ENCODE results near the gene NRG2. TPM values are rescaled to one million over a fixed set of nuclear protein-coding genes. Genes with fewer than 3 reads are reported as not detected.

The NRG2 gene
- total RNA-seq, 1 experiment from 2014 or later: 0.59 TPM

DNA sequence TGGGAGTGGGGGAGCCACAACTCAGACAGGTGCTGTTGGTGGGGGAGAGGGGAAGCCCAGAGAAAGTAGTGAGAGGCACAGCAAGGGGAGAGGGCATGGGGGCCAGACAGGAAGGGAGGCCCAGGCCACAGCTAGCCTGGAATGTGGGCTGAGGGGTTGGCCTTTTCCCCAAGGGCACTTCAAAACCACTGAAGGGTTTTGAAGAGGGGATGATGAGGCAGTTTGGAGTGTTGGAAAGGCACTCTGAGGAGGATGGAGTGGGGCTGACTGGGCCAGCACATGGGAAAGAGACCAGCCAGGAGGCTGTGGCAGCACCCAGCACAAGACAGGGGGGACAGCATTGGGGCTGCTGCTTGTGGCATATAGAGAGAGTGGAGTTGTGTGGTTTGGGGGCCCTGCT, 243.7 kb downstream of the NRG2 start:
- no TSS peak for BruUV-seq (replicated peaks)
- Histone ChIP-seq H3K9me3 (no peaks in the 10 kb centered on the region), H3K36me3 (ENCODE audit: control insufficient read depth, insufficient read depth, low read length) (no peaks in the 10 kb centered on the region), H3K27me3 (replicated peaks; ENCODE audit: control insufficient read depth, insufficient read depth, low read length) (peaks cover 6% of the 10 kb centered on the region), H3K4me3 (ENCODE audit: low read depth, low read length) (no peak overlapping the region), H3K4me1 (no peaks in the 10 kb centered on the region)
- DNase-seq: no peak
- Mint-ChIP-seq H3K27ac (ENCODE audit: unreplicated experiment) (no peak overlapping the region), H3K4me1 (ENCODE audit: low read depth, unreplicated experiment) (no peaks in the 10 kb centered on the region), H3K36me3 (ENCODE audit: insufficient read depth, unreplicated experiment) (no peaks in the 10 kb centered on the region), H3K4me3 (ENCODE audit: unreplicated experiment) (no peak overlapping the region), H3K27me3 (ENCODE audit: insufficient read depth, unreplicated experiment) (peaks cover 34% of the 10 kb centered on the region), H3K9me3 (ENCODE audit: unreplicated experiment) (no peaks in the 10 kb centered on the region)
- ChIA-PET CTCF (interaction anchor here (1.0 kb wide), 1 partner anchor 12 kb away, joined by 4 read pairs; no protein-coding TSS in a partner anchor), POLR2A (no interaction called here)
- intact Hi-C loops (cut with micrococcal nuclease; ENCODE audit: unreplicated experiment): no loop called here
- TF ChIP-seq, protein P1, sequence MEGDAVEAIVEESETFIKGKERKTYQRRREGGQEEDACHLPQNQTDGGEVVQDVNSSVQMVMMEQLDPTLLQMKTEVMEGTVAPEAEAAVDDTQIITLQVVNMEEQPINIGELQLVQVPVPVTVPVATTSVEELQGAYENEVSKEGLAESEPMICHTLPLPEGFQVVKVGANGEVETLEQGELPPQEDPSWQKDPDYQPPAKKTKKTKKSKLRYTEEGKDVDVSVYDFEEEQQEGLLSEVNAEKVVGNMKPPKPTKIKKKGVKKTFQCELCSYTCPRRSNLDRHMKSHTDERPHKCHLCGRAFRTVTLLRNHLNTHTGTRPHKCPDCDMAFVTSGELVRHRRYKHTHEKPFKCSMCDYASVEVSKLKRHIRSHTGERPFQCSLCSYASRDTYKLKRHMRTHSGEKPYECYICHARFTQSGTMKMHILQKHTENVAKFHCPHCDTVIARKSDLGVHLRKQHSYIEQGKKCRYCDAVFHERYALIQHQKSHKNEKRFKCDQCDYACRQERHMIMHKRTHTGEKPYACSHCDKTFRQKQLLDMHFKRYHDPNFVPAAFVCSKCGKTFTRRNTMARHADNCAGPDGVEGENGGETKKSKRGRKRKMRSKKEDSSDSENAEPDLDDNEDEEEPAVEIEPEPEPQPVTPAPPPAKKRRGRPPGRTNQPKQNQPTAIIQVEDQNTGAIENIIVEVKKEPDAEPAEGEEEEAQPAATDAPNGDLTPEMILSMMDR (IDR thresholded peaks at IDR 0.05; ENCODE audit: insufficient read depth in 1 of 2, low read depth in 1 of 2, low read length in 1 of 2, severe bottlenecking in 1 of 2, unreplicated experiment in 1 of 2): no peak

- Histone ChIP-seq H3K36me3 (ENCODE audit: control insufficient read depth, insufficient read depth, low read length) (no peaks in the 10 kb centered on the region), H3K9me3 (no peaks in the 10 kb centered on the region), H3K4me1 (no peaks in the 10 kb centered on the region), H3K4me3 (ENCODE audit: low read depth, low read length) (no peak overlapping the region), H3K27me3 (replicated peaks; ENCODE audit: control insufficient read depth, insufficient read depth, low read length) (peaks cover 8% of the 10 kb centered on the region)
- Mint-ChIP-seq H3K4me3 (ENCODE audit: unreplicated experiment) (no peak overlapping the region), H3K36me3 (ENCODE audit: insufficient read depth, unreplicated experiment) (no peaks in the 10 kb centered on the region), H3K27me3 (ENCODE audit: insufficient read depth, unreplicated experiment) (peaks cover 38% of the 10 kb centered on the region), H3K9me3 (ENCODE audit: unreplicated experiment) (no peaks in the 10 kb centered on the region), H3K27ac (ENCODE audit: unreplicated experiment) (no peak overlapping the region), H3K4me1 (ENCODE audit: low read depth, unreplicated experiment) (no peaks in the 10 kb centered on the region)
- DNase-seq: no peak
- TF ChIP-seq, protein P1 (IDR thresholded peaks at IDR 0.05; ENCODE audit: insufficient read depth in 1 of 2, low read depth in 1 of 2, low read length in 1 of 2, severe bottlenecking in 1 of 2, unreplicated experiment in 1 of 2): no peak
- BruUV-seq (replicated peaks): no TSS peak
- ChIA-PET POLR2A (no interaction called here), CTCF (no interaction called here)
- intact Hi-C loops (cut with micrococcal nuclease; ENCODE audit: unreplicated experiment): no loop called here
These were observed 244.2 kb downstream of the NRG2 start for GRCh38 chr5:139798883-139799282.

- TF ChIP-seq, protein P1 (IDR thresholded peaks at IDR 0.05; ENCODE audit: insufficient read depth in 1 of 2, low read depth in 1 of 2, low read length in 1 of 2, severe bottlenecking in 1 of 2, unreplicated experiment in 1 of 2): no peak
- ChIA-PET POLR2A (no interaction called here), CTCF (interaction anchor here (1.5 kb wide), 1 partner anchor 11 kb away, joined by 11 read pairs; no protein-coding TSS in a partner anchor)
- Histone ChIP-seq H3K4me3 (ENCODE audit: low read depth, low read length) (no peak overlapping the region), H3K36me3 (ENCODE audit: control insufficient read depth, insufficient read depth, low read length) (no peaks in the 10 kb centered on the region), H3K27me3 (replicated peaks; ENCODE audit: control insufficient read depth, insufficient read depth, low read length) (peaks cover 10% of the 10 kb centered on the region), H3K9me3 (no peaks in the 10 kb centered on the region), H3K4me1 (no peaks in the 10 kb centered on the region)
- H3K27me3 Mint-ChIP-seq (ENCODE audit: insufficient read depth, unreplicated experiment): peaks cover 38% of the 10 kb centered on the region
- no peaks in the 10 kb centered on the region for H3K4me1 Mint-ChIP-seq (ENCODE audit: low read depth, unreplicated experiment)
- H3K36me3 Mint-ChIP-seq (ENCODE audit: insufficient read depth, unreplicated experiment): no peaks in the 10 kb centered on the region
- BruUV-seq (replicated peaks): no TSS peak
- DNase-seq: no peak
- no peak overlapping the region for H3K4me3 Mint-ChIP-seq (ENCODE audit: unreplicated experiment)
- H3K9me3 Mint-ChIP-seq (ENCODE audit: unreplicated experiment): no peaks in the 10 kb centered on the region
- intact Hi-C loops (cut with micrococcal nuclease; ENCODE audit: unreplicated experiment): no loop called here
- H3K27ac Mint-ChIP-seq (ENCODE audit: unreplicated experiment): no peak overlapping the region
These were observed 245.1 kb downstream of the NRG2 start for GRCh38 chr5:139797856-139798510.

Data from Caco-2 (cell line).